ENCODE results near the gene TRIM43.
"Not testable (repeated sequence)": the region's sequence is repeated elsewhere in the genome, so short reads cannot be mapped to it uniquely, and the experiment has no call there.

TRIM43 gene

GRCh38 chr2:95640515-95641288, 48.9 kb downstream of the TRIM43 start:
- in situ Hi-C loops (cut with MboI; ENCODE audit: low sequenced_read_pairs): not testable (repeated sequence)

GRCh38 chr2:95641289-95641575, 49.4 kb downstream of the TRIM43 start:
- in situ Hi-C loops (cut with MboI; ENCODE audit: low sequenced_read_pairs): not testable (repeated sequence)

GRCh38 chr2:95641787-95642186, 50.0 kb downstream of the TRIM43 start:
- in situ Hi-C loops (cut with MboI; ENCODE audit: low sequenced_read_pairs): not testable (repeated sequence)

GRCh38 chr2:95642360-95642759, 50.6 kb downstream of the TRIM43 start:
- in situ Hi-C loops (cut with MboI; ENCODE audit: low sequenced_read_pairs): not testable (repeated sequence)

- in situ Hi-C loops (cut with MboI; ENCODE audit: low sequenced_read_pairs): not testable (repeated sequence)
Observed at GRCh38 chr2:95642951-95643350, 51.1 kb downstream of the TRIM43 start.

GRCh38 chr2:95645312-95645711, 53.5 kb downstream of the TRIM43 start:
- in situ Hi-C loops (cut with MboI; ENCODE audit: low sequenced_read_pairs): not testable (repeated sequence)

- in situ Hi-C loops (cut with MboI; ENCODE audit: low sequenced_read_pairs): not testable (repeated sequence)
Observed at GRCh38 chr2:95646274-95646994, 54.6 kb downstream of the TRIM43 start.

GRCh38 chr2:95648894-95649544, 57.2 kb downstream of the TRIM43 start:
- in situ Hi-C loops (cut with MboI; ENCODE audit: low sequenced_read_pairs): not testable (repeated sequence)
